GM13977 (cell line): ENCODE data around the gene VEPH1.
"Not testable (repeated sequence)": the region's sequence is repeated elsewhere in the genome, so short reads cannot be mapped to it uniquely, and the experiment has no call there.

ENCODE experiments used
- DNase-seq: peaks from one replicate; pipeline ENCODE4 v3.0.0; 2012; ENCODE audit warnings: low spot score
- in situ Hi-C: fragments of 300-500 bp; cut with MboI; formaldehyde crosslinking; loops from one replicate; pipeline ENCODE4 v1.12.0; 2022; ENCODE audit warnings: low sequenced_read_pairs, low pct_unique_long_range_greater_than_20kb, mixed read lengths, inconsistent platforms; ENCODE audit not compliant: unreplicated experiment
- TF ChIP-seq, protein P1 (sequence below): IDR thresholded peaks from 2 replicates; pipeline ENCODE4 v1.5.1; 2012; ENCODE audit warnings: mild to moderate bottlenecking, control low read depth; ENCODE audit not compliant: insufficient read depth; ENCODE audit errors: extremely low read depth, missing control alignments

Gene VEPH1

DNA sequence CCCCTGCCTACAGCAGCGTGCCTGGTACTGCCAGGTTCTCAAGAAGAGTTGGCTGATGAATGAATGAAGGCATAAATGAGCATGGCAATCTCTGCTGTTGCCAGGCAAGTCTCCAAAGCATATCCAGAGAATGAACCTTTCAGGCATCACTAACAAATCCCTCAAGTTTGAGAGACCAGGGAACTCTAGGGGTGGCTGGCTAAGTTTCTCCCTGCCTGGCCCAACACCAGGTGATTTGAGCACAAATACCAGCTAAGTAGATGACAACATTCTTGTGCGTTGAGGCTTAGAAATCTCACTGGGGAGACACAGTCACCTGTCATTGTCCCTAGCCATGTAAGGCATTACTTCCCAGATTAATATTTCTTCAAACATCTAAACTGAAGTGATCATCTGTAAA is 147.9 kb downstream of the VEPH1 start:
- no peak for DNase-seq
- TF ChIP-seq, protein P1, sequence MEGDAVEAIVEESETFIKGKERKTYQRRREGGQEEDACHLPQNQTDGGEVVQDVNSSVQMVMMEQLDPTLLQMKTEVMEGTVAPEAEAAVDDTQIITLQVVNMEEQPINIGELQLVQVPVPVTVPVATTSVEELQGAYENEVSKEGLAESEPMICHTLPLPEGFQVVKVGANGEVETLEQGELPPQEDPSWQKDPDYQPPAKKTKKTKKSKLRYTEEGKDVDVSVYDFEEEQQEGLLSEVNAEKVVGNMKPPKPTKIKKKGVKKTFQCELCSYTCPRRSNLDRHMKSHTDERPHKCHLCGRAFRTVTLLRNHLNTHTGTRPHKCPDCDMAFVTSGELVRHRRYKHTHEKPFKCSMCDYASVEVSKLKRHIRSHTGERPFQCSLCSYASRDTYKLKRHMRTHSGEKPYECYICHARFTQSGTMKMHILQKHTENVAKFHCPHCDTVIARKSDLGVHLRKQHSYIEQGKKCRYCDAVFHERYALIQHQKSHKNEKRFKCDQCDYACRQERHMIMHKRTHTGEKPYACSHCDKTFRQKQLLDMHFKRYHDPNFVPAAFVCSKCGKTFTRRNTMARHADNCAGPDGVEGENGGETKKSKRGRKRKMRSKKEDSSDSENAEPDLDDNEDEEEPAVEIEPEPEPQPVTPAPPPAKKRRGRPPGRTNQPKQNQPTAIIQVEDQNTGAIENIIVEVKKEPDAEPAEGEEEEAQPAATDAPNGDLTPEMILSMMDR: no peak
- in situ Hi-C loops: no loop called here

DNA sequence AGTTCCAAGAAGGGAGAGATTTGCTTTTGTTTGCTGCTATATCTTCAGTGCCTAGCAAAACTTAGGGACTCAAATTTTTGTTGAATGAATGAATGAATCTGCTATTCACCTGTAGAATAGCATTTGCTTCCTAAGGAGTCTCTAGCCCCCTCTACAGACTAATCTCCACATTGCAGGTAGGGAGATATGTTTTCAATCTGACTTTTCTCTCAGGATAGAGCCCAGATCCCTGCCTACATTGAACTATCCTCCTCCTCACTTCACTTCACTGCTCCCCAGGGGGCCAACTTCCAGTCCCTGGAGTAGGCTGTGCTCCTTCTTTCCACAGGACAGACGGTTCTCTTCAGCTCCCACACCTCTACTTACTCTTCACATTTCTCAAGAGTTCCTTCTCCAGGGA is 148.5 kb downstream of the VEPH1 start:
- TF ChIP-seq, protein P1: peak; percentile 55
- peak; percentile 13 for DNase-seq
- in situ Hi-C loops: no loop called here

DNA sequence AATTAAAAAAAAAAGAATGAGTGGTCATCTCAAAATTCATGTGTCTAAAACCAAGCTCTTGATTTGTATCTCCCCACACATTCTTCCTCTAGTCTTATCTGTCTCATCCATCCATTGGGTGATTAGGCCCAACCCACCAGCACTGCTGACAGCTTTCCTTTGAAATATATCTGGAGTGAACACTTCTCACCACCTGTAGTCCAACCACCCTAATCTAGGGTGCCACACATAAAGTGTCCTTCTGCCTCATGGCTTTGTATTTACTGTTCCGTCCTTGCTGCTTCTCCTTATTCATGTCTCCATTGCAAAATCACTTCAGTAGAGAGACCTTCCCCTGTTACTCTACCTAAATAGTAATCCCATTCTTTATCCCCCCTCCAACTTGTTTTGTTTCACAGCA is 149.0 kb downstream of the VEPH1 start:
- in situ Hi-C loops: no loop called here

DNA sequence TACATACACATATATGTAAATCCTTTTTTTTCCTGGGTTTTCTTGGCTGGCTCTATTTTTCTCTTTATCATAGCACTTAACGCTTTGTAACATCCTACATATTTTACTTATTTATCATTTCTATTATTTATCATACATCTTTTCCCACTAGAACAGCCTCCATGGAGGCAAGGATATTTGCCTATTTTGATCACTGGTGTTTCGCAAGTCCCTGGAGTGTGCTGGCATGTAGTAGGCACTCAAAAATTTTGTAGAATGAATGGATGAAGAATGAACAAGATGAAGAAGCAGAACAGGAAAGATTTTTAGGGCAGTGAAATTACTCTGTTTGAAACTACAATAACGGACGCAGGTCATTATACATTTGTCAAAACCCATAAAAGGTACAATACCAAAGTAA is 149.6 kb downstream of the VEPH1 start:
- TF ChIP-seq, protein P1: no peak
- in situ Hi-C loops: no loop called here
- no peak for DNase-seq

More for the DNA sequence above, 149.0 kb downstream of the VEPH1 start:
- TF ChIP-seq, protein P1: no peak
- no peak for DNase-seq

DNA sequence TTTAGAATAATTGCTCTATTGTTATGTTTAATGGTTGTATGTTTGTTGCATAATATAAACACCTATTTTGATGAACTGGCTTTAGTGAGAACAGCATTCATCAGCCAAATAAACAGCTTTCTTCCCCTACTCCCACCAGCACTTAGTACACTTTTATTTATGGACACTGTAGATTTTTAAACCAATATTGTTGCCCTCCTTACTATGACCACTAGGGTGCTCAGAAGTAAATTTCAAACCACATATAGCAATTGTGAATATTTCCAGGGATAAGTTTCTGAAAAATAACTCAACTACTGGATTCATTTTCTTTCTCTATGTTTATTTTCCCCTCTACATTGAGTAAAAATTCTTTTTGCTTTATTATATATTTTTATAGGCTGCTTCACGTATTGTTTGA is 151.2 kb downstream of the VEPH1 start:
- no peak for DNase-seq
- in situ Hi-C loops: no loop called here
- TF ChIP-seq, protein P1: no peak

DNA sequence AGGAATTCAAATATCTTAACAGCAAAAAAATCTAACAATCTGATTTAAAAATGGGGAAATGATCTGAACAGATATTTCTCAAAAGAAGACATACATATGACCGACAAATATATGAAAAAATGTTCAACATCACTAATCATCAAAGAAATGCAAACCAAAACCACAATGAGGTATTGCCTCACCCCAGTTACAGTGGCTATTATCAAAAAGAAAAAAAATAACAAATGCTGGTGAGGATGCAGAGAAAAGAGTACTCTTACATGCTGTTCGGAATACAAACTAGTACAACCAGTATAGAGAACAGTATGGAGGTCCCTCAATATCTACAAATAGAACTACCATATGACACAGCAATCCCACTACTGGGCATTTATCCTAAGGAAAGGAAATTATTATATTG is 152.6 kb downstream of the VEPH1 start:
- in situ Hi-C loops, DNase-seq: not testable (repeated sequence)

DNA sequence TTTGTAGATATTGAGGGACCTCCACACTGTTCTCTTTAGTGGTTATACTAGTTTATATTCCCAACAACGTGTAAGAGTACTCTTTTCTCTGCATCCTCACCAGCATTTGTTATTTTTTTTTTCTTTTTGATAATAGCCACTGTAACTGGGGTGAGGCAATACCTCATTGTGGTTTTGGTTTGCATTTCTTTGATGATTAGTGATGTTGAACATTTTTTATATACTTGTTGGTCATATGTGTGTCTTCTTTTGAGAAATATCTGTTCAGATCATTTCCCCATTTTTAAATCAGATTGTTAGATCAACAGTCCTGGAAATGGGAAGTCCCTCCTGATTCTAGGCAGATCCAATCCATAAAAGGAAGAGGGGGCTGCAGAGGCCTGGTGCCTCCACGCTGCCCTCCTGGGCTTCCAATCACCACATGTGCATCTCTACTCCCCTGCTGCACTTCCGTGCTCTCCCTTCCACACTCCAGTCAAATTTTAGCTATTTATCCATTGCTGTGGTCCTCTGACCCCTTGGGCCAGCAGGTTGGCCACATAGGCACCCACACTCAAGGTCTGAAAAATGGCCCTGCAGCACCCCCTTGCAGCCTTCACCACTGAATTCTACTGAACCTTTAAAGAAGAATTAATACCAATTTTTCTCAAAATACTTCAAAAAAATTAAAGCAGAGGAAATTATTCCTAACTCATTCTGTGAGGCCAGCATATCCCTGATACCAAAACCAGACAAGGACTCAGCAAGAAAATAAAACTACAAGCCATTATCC is 154.7 kb downstream of the VEPH1 start:
- DNase-seq, in situ Hi-C loops: not testable (repeated sequence)
